ENCODE measurements around the gene PHTF2. TPM values are rescaled to one million over a fixed set of nuclear protein-coding genes. Genes with fewer than 3 reads are reported as not detected.

The PHTF2 gene
- total and polyA plus RNA-seq, 10 of the 15 experiments (the other 5 are each of a cell fraction or from before 2014, with no cell fraction given) = 12.9 to 41.8 (median 27.0) TPM

GRCh38 chr7:77766801-77767605 lies 31.6 kb upstream of the PHTF2 start (continued):
- no peak for TF ChIP-seq ZBTB4 (CRISPR knock-in tag; IDR thresholded peaks at IDR 0.05)

DNA sequence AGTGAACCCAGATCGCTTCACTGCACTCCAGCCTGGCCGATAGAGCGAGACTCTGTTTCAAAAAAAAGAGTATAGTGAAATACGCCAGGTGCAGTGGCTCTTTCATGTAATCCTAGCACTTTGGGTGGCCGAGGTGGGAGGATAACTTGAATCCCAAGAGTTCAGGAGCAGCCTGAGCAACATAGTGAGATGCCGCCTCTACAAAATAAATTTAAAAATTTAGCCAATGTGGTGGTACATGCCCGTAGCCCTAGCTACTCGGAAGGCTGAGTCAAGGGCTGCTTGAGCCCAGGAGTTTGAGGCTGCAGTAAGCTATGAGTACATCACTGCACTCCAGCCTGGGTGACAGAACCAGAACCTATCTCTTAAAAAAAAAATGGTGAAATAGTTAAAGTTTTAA lies 28.3 kb upstream of the PHTF2 start:
- DNase-seq (ENCODE audit: low read depth, low spot score) (no peak), FAIRE-seq (no peak), ATAC-seq (no peak)
- no peak overlapping the region for H3K27ac ChIP-seq (ENCODE audit: control insufficient read depth, insufficient read depth)
- RAD21 ChIA-PET (ENCODE audit: unreplicated experiment) = interaction anchor here (0.8 kb wide), 1 partner anchor 118 kb away, joined by 3 read pairs; no protein-coding TSS in a partner anchor
- TF ChIP-seq POLR2AphosphoS2 (IDR thresholded peaks at IDR 0.05; ENCODE audit: low read depth, low read length) = no peak
- no peak for TF ChIP-seq SPI1 (IDR thresholded peaks at IDR 0.05; ENCODE audit: borderline replicate concordance, insufficient read depth, low read depth, low read length)
- no peak for TF ChIP-seq TBL1XR1 (IDR thresholded peaks at IDR 0.05; ENCODE audit: low read depth, low read length)
- no peak for TF ChIP-seq YY1 (IDR thresholded peaks at IDR 0.05; ENCODE audit: low read depth, low read length)
- H2AFZ ChIP-seq (ENCODE audit: control insufficient read depth, low read depth, low read length) = no peak overlapping the region
- H3K36me3 ChIP-seq (ENCODE audit: control insufficient read depth in 2 of 2, insufficient read depth in 2 of 2, low read length in 1 of 2) = peaks cover 0 to 14% of the 10 kb centered on the region in 2 experiments; a peak in 2 of 4 replicates
- no peaks in the 10 kb centered on the region for H3K4me1 ChIP-seq (ENCODE audit: control insufficient read depth, insufficient read depth, low read length)
- 85% methylated on average over 8 of the region's 8 CpGs for WGBS (ENCODE audit: insufficient coverage, insufficient replicate concordance, low lambda C conversion rate, missing lambda C conversion rate)
- H3K4me3 ChIP-seq = no peak overlapping the region
- POLR2A ChIA-PET = no interaction called here
- BruUV-seq (replicated peaks) = no TSS peak
- no peak overlapping the region for H3K9ac ChIP-seq (ENCODE audit: control insufficient read depth, insufficient read depth, low read length)
- in situ Hi-C loops (cut with MboI) (no loop called here), intact Hi-C loops (cut with micrococcal nuclease; ENCODE audit: unreplicated experiment) (no loop called here)
- no peaks in the 10 kb centered on the region for H4K20me1 ChIP-seq (ENCODE audit: control insufficient read depth, insufficient read depth)
- SMC1A ChIA-PET (ENCODE audit: uncharacterized antibody, unreplicated experiment) = interaction anchor here (1.7 kb wide), 1 partner anchor 11 kb away, joined by 3 read pairs; no protein-coding TSS in a partner anchor
- H3K4me2 ChIP-seq (ENCODE audit: control insufficient read depth, insufficient read depth) = no peak overlapping the region
- no peaks in the 10 kb centered on the region for H3K9me3 ChIP-seq (replicated peaks; ENCODE audit: control insufficient read depth, insufficient read depth, low read length)
- no peaks in the 10 kb centered on the region for H3K79me2 ChIP-seq (ENCODE audit: control insufficient read depth, insufficient read depth, low read length)
- CTCF ChIA-PET = no interaction called here
- no peaks in the 10 kb centered on the region for H3K27me3 ChIP-seq (replicated peaks in 1 of 2; ENCODE audit: control insufficient read depth in 2 of 2, insufficient read depth in 2 of 2, low read length in 1 of 2)
